Peyer's patch (tissue), 4 donors: ENCODE measurements around the gene UBD. TPM values are rescaled to one million over a fixed set of nuclear protein-coding genes. Genes with fewer than 3 reads are reported as not detected.

Source experiments
- DNase-seq, 3 donors: peaks; one replicate each; pipeline ENCODE4 v3.0.0-alpha.2; 2017 to 2019
- H3K27ac ChIP-seq, 4 donors: fragments of 200-600 bp; sonication (generic); one replicate each; pipeline ENCODE4 v1.5.1; 2016 to 2019
- H3K27me3 ChIP-seq, 2 donors: fragments of 200-600 bp; sonication (generic); one replicate each; pipeline ENCODE4 v1.5.1; 2019
- H3K36me3 ChIP-seq, 3 donors: fragments of 200-600 bp; sonication (generic); one replicate each; pipeline ENCODE4 v1.5.1; 2016 to 2019
- H3K4me1 ChIP-seq, 4 donors: fragments of 200-600 bp; sonication (generic); one replicate each; pipeline ENCODE4 v1.5.1; 2016 to 2019
- H3K4me3 ChIP-seq, 4 donors: fragments of 200-600 bp; sonication (generic); 1 replicate in 3 of 4; 2 replicates in 1 of 4; pipeline ENCODE4 v1.5.1; 2016 to 2019; ENCODE audit warnings: mild to moderate bottlenecking in 1 of 4
- H3K9me3 ChIP-seq, 4 donors: fragments of 200-600 bp; sonication (generic); one replicate each; pipeline ENCODE4 v1.5.1; 2016 to 2019; ENCODE audit warnings: mild to moderate bottlenecking in 1 of 4
- POLR2A ChIP-seq, 2 donors: fragments of 450-650 bp; IDR thresholded peaks; one replicate each; pipeline ENCODE4 v1.5.1; 2017; ENCODE audit warnings: antibody characterized with exemption in 2 of 2, mild to moderate bottlenecking in 2 of 2, moderate library complexity in 2 of 2
- small RNA-seq, 2 donors: library from RNA; depleted of rRNA; stranded (forward); fragments of <200 nt; gene quantifications; one replicate each; pipeline ENCODE3, GENCODE V24; 2016
- total RNA-seq, 4 donors: library from RNA; depleted of rRNA; stranded (reverse); fragments of >200 nt; gene quantifications; one replicate each; pipeline ENCODE4 v1.1.0, GENCODE V29; 2016
- TF ChIP-seq, protein P1 (sequence below), 6 experiments: fragments of 450-650 bp in 4 of 6; fragments of 200-600 bp in 2 of 6; sonication (generic) in 1 of 6; IDR thresholded peaks; one replicate each; pipeline ENCODE4 v1.5.1; 2017 to 2019; ENCODE audit warnings: antibody characterized with exemption in 6 of 6, mild to moderate bottlenecking in 3 of 6, moderate library complexity in 1 of 6

UBD gene
- total RNA-seq, 4 donors from 2014 or later: 1.6 to 24.8 (median 2.0) TPM

DNA sequence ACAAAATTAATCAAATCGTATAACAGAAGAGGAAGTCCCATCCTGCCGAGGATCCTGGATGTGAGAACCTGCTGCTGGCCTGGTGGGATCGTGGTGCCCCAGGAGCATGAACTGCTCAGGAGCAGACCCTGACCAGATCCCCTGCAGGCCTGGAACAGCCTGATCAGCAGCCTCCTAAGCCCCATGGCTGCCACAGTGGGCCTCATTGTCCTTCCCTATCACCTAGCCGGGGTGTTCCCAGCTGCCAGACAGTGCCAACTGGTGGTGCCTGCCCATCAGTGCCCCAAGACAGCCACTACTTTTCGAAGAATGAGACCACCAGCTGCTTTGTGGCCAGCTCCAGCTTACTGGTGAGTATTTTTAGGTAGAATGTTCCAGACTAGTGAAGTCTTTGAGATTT, 52.2 kb downstream of the UBD start:
- no peaks in the 10 kb centered on the region for H3K9me3 ChIP-seq
- DNase-seq: no peak
- TF ChIP-seq, protein P1, sequence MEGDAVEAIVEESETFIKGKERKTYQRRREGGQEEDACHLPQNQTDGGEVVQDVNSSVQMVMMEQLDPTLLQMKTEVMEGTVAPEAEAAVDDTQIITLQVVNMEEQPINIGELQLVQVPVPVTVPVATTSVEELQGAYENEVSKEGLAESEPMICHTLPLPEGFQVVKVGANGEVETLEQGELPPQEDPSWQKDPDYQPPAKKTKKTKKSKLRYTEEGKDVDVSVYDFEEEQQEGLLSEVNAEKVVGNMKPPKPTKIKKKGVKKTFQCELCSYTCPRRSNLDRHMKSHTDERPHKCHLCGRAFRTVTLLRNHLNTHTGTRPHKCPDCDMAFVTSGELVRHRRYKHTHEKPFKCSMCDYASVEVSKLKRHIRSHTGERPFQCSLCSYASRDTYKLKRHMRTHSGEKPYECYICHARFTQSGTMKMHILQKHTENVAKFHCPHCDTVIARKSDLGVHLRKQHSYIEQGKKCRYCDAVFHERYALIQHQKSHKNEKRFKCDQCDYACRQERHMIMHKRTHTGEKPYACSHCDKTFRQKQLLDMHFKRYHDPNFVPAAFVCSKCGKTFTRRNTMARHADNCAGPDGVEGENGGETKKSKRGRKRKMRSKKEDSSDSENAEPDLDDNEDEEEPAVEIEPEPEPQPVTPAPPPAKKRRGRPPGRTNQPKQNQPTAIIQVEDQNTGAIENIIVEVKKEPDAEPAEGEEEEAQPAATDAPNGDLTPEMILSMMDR (IDR thresholded peaks at IDR 0.05): no peak
- no peak for TF ChIP-seq POLR2A (IDR thresholded peaks at IDR 0.05)
- no peak overlapping the region for H3K4me3 ChIP-seq
- no peaks in the 10 kb centered on the region for H3K4me1 ChIP-seq
- H3K36me3 ChIP-seq: no peaks in the 10 kb centered on the region
- H3K27ac ChIP-seq: no peak overlapping the region
- no peaks in the 10 kb centered on the region for H3K27me3 ChIP-seq

DNA sequence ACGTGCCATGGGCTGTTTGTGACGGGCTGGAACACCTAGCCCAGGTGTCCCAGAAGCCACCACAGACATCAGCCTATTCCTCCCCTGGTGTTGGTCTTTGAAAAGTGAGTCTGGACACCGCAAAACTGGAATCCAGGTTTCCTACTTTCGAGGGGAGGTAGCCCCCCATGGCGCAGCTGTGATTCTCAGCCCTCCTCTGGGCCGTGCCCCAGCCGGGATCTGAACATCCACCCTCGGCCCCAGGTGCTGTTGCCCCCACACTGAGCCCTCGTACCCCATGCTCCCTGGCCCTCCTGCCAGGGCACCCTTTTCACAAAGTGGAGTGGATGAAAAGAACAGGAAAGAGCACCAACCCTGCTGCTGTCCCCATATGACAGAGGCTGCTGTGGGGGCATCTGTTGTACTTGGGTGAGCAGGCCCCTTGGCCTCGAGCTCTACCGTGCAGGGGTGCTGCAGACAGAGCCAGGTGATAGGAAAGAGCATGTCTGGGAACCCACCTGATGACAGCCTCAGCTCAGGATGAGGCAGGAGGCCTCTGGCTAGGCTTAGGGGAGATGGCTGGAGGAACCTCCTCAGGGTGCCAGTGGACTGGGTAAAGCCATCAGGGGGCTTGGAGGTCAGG, 53.0 kb downstream of the UBD start:
- H3K4me1 ChIP-seq: no peaks in the 10 kb centered on the region
- no peak for DNase-seq
- no peaks in the 10 kb centered on the region for H3K9me3 ChIP-seq
- H3K36me3 ChIP-seq: no peaks in the 10 kb centered on the region
- no peak overlapping the region for H3K27ac ChIP-seq
- H3K27me3 ChIP-seq: no peaks in the 10 kb centered on the region
- H3K4me3 ChIP-seq: no peak overlapping the region
- TF ChIP-seq, protein P1 (IDR thresholded peaks at IDR 0.05): no peak
- TF ChIP-seq POLR2A (IDR thresholded peaks at IDR 0.05): no peak

DNA sequence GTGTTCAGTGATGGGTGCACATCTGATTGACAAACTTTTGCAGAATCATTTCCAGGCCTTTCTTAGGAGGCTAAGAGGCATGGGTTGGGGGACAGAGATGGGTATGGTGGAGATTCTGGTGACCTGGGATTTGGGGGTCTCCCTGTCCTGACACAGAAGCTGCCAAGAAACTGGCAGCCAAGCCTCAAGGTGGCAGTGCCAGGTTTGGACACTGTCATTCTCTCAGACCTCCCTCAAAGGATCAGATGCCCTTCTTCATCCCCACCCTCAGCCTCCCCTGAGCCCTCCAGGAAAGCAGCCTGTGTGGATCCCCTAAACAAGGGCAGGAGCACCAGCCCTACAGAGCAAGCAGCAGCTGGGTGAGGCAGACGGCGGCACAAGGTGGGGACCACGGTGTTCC, 53.7 kb downstream of the UBD start:
- no peak overlapping the region for H3K27ac ChIP-seq
- no peak overlapping the region for H3K4me3 ChIP-seq
- no peak for DNase-seq
- H3K36me3 ChIP-seq: no peaks in the 10 kb centered on the region
- TF ChIP-seq, protein P1 (IDR thresholded peaks at IDR 0.05): no peak
- no peak for TF ChIP-seq POLR2A (IDR thresholded peaks at IDR 0.05)
- H3K27me3 ChIP-seq: no peaks in the 10 kb centered on the region
- H3K4me1 ChIP-seq: no peaks in the 10 kb centered on the region
- no peaks in the 10 kb centered on the region for H3K9me3 ChIP-seq

Small RNA genes lying within 50 kb of the gene (small RNA-seq; reads per million reads assigned to genes)
- gene SNORD32B: 0.06 to 0.70 reads per million in 2 donors
- gene TMEM183AP1: 0 reads per million in 2 donors

Other genes with a start within 250 kb of the UBD start
- gene OR5V1, start 190.9 kb downstream of the UBD start, total RNA-seq: not detected
- gene OR12D3, start 184.4 kb downstream of the UBD start, total RNA-seq: not detected
- not detected for gene OR12D2, start 164.1 kb downstream of the UBD start, total RNA-seq
- gene OR12D1, start 144.8 kb downstream of the UBD start, total RNA-seq: not detected
- not detected for gene OR10C1, start 120.4 kb downstream of the UBD start, total RNA-seq
- gene OR11A1, start 102.7 kb downstream of the UBD start, total RNA-seq: not detected
- not detected for gene OR2H1, start 102.6 kb downstream of the UBD start, total RNA-seq
- gene MAS1L, start 71.8 kb downstream of the UBD start, total RNA-seq: under 1 TPM in 1 of 4 donors, not detected in 3; 0.94 TPM
- not detected for gene OR2H2, start 25.4 kb upstream of the UBD start, total RNA-seq
- gene GABBR1, start 73.5 kb upstream of the UBD start, total RNA-seq: 10 to 100 TPM in 3 of 4 donors, 1 to 10 TPM in 1; 4.7 to 92.4 (median 16.9) TPM
- not detected for gene MOG, start 97.4 kb upstream of the UBD start, total RNA-seq
- 1 to 10 TPM in 1 of 4 donors, not detected in 3; 1.6 TPM for gene ZFP57, start 121.4 kb upstream of the UBD start, total RNA-seq
- 100 to 1,000 TPM; 213 to 359 (median 299) TPM for gene HLA-F, start 163.7 kb upstream of the UBD start, total RNA-seq